Caki2 (cell line): ENCODE measurements around the gene ERAL1. TPM values are rescaled to one million over a fixed set of nuclear protein-coding genes. Genes with fewer than 3 reads are reported as not detected.
"Not testable (repeated sequence)": the region's sequence is repeated elsewhere in the genome, so short reads cannot be mapped to it uniquely, and the experiment has no call there.

Source experiments
- DNase-seq: peaks from one replicate; pipeline ENCODE4 v3.0.0-alpha.2; 2015; ENCODE audit warnings: low read depth
- in situ Hi-C: cut with HindIII; loops from 2 replicates; pipeline ENCODE4 v1.10.0; 2016; ENCODE audit warnings: low sequenced_read_pairs, low pct_unique_long_range_greater_than_20kb, mixed read lengths
- total RNA-seq: library from RNA; depleted of rRNA; stranded (reverse); fragments of >200 nt; shearing (Covaris generic); gene quantifications from 2 replicates; pipeline ENCODE4 v1.2.3, GENCODE V29; 2014; ENCODE audit warnings: low replicate concordance

ERAL1 gene
- total RNA-seq, 1 experiment from 2014 or later = 53.5 TPM

DNA sequence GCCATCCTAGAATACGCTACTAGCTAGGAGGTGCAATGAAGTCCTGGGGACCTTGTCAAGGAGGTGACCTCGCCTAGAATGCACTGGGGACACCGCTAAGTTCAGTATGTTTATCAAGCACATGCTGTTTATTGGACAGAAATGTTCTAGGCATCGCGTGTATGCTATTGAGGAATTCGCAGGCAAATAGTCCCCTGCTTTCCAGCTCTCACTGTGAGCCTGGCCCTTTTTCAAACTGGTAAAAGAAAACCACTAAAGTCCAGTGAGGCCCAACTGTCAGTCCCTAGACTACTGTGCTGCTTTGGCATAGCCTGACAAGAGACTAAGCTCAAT, 11.0 kb upstream of the ERAL1 start:
- DNase-seq = no peak

DNA sequence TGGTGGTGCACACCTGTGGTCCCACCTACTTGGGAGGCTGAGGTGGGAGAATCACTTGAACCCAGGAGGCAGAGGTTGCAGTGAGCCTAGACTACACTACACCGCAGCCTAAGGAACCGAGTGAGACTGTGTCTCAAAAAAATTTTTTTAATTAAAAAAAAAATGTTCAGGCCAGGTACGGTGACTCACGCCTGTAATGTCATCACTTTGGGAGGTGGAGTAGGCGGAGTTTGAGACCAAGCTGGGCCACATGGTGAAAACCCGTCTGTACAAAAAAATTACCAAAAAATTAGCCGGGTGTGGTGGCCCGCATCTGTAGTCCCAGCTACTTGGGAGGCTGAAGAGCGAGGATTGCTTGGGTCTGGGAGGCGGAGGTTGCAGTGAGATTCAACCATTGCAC, 8.6 kb upstream of the ERAL1 start:
- no peak for DNase-seq
- in situ Hi-C loops = no loop called here

More for the DNA sequence above, 11.0 kb upstream of the ERAL1 start:
- in situ Hi-C loops = no loop called here

DNA sequence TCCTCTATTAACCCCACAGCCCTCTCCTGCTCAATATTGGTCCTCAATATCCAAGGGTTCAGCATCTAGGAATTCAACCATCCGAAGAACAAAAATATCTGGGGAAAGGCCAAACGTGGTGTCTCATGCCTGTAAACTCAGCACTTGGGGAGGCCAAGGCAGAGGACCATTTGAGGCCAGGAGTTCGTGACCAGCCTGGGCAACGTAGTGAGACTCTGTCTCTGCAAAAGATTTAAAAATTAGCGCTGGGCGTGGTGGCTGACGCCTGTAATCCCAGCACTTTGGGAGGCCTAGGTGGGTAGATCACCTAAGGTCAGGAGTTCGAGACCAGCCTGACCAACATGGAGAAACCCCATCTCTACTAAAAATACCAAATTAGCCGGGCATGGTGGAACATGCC, 8.1 kb upstream of the ERAL1 start:
- DNase-seq, in situ Hi-C loops: not testable (repeated sequence)

DNA sequence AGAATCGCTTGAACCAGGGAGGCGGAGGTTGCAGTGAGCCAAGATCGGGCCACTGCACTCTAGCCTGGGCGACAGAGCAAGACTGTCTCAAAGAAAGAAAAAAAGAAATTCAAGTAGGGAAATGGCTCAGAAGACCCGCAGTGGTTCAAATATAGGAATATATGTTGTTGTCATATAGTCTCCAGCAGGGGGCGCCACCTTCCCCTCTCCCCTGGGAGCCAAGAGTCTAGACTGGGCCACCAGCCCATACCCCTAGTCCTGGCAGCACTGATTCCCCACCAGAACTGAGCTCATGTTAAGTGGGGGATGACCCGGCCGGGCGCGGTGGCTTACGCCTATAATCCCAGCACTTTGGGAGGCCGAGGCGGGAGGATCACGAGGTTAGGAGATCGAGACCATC, 6.1 kb upstream of the ERAL1 start:
- in situ Hi-C loops, DNase-seq: not testable (repeated sequence)

DNA sequence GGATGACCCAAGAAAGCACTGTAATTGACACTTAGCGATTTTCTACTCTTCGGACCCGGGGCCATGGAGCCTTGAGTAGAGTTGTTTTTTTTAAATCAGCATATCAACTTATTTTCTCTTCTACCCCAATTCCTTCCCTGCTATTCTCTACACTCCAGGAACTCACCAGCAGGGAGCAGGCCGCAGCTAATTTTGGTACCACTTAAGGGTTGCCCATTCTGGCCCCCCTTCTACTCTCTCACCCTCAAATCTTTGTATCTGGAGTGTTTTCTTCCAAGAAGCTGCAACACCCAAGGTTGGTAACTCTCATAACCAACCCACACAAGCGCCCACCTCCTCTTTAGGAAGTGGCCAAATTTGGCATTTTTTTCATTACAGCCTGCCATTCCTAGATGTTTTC, 5.5 kb upstream of the ERAL1 start:
- no peak for DNase-seq
- in situ Hi-C loops = no loop called here

- DNase-seq = no peak
- in situ Hi-C loops = no loop called here
Measured at GRCh38 chr17:28853295-28853694, 1.5 kb upstream of the ERAL1 start.

- DNase-seq = no peak
- in situ Hi-C loops = no loop called here
Measured at GRCh38 chr17:28855336-28855679, 492 bp downstream of the ERAL1 start.

- in situ Hi-C loops = no loop called here
Measured at GRCh38 chr17:28856028-28856574, 1.3 kb downstream of the ERAL1 start.

DNA sequence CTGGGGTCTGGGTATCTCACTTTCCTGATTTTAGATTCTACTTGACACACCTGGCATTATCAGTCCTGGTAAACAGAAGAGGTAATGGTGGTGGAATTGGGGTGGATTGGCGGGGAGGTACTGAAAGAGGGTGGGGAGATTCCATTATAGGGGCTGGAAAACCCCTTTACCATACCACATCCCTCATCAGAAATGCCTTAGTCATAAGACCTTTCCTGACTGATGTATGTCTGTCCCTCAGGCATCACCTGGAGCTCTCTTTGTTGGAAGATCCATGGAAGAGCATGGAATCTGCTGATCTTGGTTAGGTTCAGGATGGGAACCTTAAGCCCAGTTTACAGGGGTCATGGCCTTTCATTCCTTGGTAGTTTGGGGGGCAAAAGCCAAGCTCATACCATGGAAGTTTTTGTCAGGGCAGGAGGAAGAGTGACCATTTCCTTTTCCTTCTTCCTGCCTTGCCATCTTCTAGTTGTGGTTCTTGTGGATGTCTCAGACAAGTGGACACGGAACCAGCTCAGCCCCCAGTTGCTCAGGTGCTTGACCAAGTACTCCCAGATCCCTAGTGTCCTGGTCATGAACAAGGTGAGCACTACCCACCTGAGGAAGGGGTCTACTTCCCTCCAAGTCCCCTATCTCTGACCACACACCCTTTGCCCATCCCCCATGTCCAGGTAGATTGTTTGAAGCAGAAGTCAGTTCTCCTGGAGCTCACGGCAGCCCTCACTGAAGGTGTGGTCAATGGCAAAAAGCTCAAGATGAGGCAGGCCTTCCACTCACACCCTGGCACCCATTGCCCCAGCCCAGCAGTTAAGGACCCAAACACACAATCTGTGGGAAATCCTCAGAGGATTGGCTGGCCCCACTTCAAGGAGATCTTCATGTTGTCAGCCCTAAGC, 3.3 kb downstream of the ERAL1 start:
- in situ Hi-C loops = no loop called here
- DNase-seq = no peak

More at GRCh38 chr17:28856028-28856574, 1.3 kb downstream of the ERAL1 start:
- no peak for DNase-seq

DNA sequence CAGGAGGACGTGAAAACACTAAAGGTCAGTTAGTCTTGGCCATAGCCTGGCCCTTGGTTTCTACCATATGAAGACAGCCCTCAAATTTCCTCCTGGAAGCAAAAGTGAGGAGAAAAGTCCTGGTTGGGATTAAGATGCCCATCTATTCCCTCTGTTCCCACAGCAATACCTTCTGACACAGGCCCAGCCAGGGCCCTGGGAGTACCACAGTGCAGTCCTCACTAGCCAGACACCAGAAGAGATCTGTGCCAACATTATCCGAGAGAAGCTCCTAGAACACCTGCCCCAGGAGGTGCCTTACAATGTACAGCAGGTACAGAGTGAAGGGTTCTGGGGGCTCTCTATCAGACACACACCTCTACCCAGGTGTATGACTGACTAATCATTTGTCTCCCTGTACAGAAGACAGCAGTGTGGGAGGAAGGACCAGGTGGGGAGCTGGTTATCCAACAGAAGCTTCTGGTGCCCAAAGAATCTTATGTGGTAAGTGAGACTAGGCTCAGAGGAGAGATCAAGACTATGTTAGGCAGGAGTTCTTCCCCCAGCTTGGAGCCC, 4.1 kb downstream of the ERAL1 start:
- in situ Hi-C loops = no loop called here
- no peak for DNase-seq

GRCh38 chr17:28860363-28860808, 5.6 kb downstream of the ERAL1 start:
- no peak for DNase-seq
- in situ Hi-C loops = no loop called here

GRCh38 chr17:28861393-28862203, 6.8 kb downstream of the ERAL1 start:
- no peak for DNase-seq
- in situ Hi-C loops = no loop called here

GRCh38 chr17:28862561-28862960, 7.7 kb downstream of the ERAL1 start:
- DNase-seq = no peak
- in situ Hi-C loops = no loop called here

DNA sequence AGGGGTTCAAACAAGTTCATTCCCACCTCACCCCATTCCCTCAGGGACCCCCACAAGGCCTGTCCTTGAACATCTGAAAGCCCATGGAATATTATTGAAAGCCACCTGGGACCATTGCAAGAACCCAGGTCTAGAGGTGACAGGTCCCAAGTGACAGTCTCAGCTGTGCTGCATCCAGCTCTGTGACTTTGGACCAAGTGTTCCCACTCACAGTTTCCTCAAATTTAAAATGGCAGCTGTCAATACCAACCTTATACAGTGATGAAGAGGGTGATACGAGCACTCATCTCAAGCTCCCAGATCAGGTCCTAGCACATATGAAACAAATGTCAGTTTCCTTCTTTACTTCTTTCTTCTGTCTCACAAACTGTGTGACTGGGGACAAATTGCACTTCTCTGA, 9.1 kb downstream of the ERAL1 start:
- in situ Hi-C loops = no loop called here
- DNase-seq = no peak

DNA sequence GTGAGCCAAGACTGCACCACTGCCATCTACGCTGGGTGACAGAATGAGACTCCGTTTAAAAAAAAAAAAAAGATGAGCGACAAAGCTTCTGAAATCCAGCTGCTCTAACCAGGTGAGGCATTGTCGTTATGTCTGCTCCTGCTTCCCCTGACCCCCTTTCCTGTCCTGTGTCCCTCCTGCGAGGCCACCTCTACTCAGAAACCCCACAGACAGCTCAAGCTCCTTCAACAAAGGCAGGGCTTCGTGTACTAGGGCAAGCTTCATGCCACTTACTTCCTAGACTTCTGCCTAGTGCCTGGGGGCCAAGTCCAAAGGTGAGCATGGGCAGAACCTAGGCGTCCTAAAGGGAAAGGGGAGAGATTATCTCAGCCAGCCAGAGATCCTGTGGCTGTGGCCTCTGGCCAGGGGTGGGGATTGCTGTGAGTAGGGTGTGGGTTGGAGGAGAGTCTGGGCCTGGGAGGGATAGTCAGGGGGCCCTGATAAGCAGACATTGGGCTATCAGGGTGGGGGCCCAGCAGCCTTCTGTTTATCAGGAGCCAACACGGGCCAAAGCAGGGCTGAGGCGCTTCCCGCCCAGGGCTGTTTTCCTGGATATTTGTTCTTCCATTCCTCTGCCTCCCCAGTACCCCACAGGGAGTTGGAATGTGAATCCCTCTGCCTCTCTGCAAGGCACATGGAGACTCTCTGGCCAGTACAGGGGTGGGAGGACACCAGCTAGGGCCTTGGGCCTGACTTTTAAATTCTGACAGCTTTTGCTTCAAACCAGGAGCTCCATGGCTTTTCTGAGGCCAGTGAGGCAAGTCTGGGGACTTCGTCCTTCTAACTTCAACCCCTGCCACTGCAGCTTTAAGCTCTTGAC, 10.4 kb downstream of the ERAL1 start:
- in situ Hi-C loops = no loop called here
- DNase-seq = no peak

DNA sequence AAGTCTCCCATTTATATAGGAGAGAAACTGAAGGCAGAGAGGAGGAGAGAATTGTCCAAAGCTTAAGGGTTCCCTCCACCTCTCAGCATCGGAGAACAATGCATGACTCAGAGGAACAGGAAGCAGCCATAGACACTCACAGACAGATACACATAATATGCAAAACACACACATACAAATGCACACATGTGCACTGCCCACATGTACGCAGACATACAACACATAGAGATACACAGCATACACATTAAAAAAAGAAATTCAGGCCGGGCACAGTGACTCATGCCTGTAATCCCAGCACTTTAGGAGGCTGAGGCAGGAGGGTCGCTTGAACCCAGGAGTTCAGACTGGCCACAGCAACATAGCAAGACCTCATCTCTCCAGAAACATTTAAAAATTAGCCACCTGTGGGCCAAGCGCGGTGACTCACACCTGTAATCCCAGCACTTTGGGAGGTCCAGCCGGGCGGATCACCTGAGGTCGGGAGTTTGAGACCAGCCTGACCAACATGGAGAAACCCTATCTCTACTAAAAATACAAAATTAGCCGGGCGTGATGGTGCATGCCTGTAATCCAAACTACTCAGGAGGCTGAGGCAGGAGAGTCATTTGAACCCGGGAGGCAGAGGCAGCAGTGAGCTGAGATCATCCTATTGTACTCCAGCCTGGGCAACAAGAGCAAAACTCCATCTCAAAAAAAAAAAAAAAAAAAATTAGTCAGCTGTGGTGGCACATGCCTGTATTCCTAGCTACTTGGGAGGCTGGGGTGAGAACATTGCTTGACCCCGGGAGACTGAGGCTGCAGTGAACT, 11.3 kb downstream of the ERAL1 start:
- DNase-seq = no peak
- in situ Hi-C loops = no loop called here

DNA sequence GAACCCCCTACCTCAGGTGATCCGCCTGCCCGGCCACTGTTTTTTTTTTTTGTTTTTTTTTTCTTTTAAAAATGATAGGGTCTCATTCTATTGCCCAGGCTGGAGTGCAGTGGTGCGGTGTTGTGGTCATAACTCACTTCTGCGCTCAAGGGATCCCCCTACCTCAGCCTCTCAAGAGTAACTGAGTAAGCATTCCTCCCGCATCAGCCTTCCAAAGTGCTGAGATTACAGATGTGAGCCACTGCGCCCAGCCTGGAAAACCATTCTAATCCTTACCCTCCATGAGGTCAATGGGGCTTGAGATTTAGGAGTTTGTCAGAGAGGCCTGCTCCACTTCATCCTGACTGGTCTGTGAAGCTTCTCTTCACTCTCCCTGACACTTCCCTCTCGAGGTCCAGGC, 12.5 kb downstream of the ERAL1 start:
- DNase-seq = no peak
- in situ Hi-C loops = no loop called here
